Renal cortex interstitium (tissue), 11 donors: ENCODE data around the gene TMEM184A. TPM values are rescaled to one million over a fixed set of nuclear protein-coding genes. Genes with fewer than 3 reads are reported as not detected.

Source experiments
- DNase-seq, 11 donors: peaks; one replicate each; pipeline ENCODE4 v3.0.0-alpha.2; 2013; ENCODE audit warnings: low read depth in 9 of 11, low spot score in 4 of 11; ENCODE audit errors: extremely low read depth in 1 of 11
- polyA plus RNA-seq, 3 donors: library from polyadenylated mRNA; unstranded; fragments of 120-200 nt; gene quantifications; one replicate each; pipeline ENCODE4 v1.2.1, GENCODE V29; 2013; ENCODE audit not compliant: insufficient read length in 3 of 3

TMEM184A gene
- polyA plus RNA-seq, 3 donors = 4.6 to 11.1 (median 6.0) TPM

DNA sequence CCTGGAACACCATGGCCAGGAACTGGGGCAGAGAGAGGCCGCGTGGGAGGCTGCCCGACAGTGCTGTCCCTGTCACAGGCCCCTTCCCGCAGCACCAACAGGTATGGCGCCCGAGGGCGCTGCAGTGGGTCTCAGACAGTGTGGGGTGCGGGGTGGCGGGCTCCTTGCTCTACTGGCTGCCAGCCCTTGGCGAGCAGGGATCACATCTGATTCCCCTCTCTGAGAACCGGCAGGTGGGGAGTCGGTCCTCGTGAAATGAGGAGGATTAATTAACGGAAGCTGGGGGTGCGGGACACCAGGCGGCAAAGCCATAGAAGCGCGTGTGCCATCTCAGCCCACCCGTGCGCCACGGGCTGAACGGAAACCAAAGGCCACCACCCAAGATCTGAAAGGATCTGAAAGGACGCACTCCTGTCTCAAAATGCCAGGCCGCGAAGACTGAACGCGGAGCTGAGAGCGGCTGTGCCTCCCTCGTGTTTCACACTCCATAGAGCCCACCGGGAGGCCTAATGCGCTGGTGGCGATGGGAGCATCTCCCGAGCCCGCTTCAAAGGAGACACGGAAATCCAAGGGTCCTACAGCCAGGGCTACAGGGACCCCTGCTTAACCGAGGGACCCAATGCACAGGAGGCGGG lies 58.6 kb downstream of the TMEM184A start:
- no peak for DNase-seq

DNA sequence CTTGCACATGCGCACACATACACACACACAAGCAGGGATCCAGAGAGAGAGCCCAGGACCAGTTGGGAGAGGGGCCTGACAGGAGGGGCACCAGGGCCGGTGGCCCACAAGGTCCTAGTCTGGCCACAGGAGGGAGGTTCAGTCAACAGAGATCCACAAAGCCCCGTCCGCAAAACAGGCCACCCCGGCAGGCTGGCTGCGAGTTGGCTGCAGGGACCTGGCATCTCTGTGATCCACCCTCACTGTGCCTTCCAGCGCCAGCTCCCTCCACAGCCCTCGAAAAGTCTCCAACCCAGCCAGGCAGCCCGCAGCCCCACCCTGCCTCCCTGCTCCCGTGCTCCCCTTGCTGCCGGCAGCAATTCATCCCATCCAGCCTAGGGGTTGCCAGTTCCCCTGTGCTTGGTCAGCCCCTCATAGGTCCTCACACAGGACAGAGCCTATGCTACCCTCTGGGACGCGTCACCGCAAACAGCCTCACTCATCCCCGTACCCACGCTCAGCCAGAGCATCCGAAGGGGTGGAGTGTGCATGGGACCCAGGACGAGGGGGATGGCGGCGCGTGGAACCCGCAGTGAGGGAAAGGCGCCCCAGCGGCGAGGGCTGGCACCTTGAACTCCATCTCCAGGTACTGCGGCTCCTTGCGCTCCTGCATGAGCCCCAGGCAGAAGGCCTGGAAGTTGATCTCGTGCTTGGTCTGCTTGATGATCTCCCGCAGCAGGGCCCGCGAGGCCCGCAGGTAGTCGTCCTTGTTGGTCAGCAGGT lies 59.3 kb downstream of the TMEM184A start:
- no peak for DNase-seq

DNA sequence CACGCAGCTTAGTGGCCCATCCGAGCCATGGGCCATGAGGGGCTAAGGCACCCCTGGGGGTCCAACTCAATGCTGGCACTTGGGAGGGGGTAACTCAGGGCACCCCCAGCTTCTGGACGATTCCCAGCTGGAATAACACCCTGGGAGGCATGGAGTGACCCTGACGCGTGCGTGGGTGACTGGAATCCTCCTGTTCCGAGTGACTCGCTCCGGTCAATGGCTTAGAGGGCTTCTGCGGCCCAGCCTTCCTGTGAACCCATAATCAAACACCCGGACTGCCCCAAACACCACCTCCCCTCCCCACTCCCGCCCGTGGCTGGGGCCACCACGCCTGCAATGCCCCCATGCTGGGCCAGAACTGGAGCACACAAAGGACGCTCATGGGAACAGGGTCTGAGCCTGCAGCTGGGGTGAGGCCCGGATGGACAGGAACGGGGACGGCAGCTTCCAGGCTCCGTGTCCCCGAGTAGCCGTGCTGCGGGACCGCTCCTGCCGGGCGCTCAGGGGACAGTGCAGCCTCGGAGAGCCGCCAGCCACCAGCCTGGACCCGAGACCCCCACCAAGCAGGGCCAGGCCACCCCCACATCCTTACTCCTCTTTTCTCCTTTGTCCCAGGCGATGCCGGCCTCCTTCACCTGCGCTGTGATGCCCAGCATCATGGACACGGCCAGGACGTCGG lies 60.3 kb downstream of the TMEM184A start:
- no peak for DNase-seq

DNA sequence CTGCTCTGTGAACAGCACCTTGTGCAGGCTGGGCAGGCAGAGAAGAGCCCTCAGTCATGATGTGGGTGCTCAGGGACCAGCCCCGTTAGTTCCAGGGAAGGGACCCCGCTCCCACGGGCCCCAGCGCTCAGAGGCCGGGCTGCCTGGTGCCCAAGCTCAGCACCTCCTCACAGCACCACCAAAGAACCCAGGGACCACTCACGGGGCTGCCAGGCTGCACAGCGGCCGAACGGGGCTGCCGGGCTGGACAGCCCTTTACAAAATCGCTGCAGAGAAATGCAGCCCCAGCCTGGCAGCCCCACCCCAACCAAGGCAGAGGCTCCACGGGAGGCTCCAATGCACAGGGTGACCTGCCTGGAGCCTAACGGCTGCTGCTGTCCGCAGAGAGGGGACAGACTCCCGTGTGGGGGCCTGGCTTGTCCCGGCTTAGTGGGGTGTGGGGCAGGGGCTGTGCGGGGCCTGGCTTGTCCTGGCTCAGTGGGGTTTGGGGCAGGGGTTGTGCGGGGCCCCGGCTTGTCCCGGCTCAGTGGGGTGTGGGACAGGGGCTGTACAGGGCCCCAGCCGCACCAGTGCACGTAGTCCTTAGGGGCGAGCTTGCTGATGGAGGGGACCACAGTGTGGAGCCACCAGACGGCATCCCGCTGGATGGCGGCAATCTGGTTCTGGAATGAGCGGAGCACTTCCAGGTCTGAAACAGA lies 61.0 kb downstream of the TMEM184A start:
- no peak for DNase-seq

DNA sequence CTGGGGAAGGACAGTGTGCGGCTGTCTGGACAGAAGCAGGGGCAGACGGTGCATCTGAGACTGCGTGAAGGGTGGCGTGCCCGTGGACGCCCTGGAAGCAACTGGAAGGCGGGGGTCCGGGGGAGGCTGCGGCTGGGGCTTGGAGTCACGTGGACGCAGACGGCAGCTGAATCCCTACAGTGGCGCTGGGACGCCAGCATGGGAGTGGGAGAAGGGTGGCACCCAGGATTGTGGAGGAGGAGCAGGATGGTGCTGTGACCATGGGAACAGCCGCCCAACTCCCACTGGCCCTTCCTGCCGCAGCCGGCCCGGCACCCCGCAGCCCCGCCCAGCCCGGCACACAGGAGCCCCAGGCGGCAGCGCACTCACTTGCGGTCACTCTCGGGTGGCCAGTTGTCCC lies 61.6 kb downstream of the TMEM184A start:
- no peak for DNase-seq

DNA sequence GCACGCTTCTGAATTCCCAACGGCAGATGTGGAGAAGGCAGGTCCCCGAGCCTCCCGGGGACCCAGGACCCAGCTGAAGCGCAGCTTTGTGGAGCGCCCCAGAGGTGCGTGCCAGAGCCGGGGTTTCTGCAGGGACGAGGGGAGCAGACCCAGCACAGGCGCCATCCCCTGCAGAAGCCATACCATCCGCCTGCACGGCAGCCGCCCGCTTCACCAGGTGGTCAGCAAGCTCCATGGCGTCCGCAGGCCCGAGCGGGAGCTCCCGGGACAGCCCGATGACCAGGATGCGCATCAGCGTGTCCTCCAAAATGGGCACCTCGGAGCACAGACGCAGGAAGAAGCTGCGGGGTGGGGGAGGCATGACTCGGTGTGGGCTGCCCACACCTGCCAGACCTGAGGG lies 62.4 kb downstream of the TMEM184A start:
- no peak for DNase-seq

DNA sequence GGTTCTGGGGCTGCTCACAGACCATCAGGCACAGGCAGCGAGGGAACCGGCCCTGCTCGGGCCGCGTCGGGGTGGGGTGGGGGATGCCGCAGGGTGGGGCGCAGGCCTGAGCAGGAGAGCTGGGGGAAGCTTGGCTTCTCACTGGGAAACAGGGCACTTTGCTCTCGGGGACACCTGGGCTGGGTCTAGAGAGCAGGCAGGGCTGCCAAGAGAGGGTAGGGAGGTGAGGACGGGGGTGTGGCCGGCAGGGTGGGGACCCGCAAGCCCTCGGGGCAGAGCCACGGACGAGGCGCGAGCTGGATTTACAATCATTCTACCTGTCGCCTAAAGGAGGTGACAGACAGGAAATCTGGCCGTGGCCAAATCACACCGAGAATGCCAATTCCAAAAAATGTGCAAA lies 62.9 kb downstream of the TMEM184A start:
- DNase-seq = no peak

DNA sequence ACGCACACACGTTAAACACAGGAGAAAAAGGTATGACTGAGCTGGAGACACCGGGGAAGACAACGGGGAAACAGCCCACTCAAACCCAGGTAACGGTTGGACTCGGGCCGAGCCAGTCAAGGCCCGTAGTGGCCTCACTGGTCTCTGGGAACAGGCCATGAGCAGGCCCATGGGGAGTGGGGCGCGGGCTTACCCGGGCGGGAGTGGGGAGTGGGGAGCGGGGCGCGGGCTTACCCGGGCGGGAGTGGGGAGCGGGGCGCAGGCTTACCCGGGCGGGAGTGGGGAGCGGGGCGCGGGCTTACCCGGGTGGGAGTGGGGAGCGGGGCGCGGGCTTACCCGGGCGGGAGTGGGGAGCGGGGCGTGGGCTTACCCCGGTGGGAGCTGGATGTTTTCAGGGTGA lies 63.4 kb downstream of the TMEM184A start:
- DNase-seq = no peak

Other genes starting within 250 kb of the TMEM184A start
- 10 to 100 TPM in 2 of 3 donors, 1 to 10 TPM in 1; 8.2 to 14.9 (median 10.9) TPM for gene MICALL2, start 96.7 kb downstream of the TMEM184A start, polyA plus RNA-seq
- gene INTS1, start 51.8 kb downstream of the TMEM184A start, polyA plus RNA-seq = 10 to 100 TPM; 50.0 to 94.7 (median 87.9) TPM
- gene MAFK, start 25.5 kb downstream of the TMEM184A start, polyA plus RNA-seq = 10 to 100 TPM in 1 of 3 donors, 1 to 10 TPM in 2; 6.3 to 21.5 (median 9.5) TPM
- gene PSMG3, start 13.8 kb upstream of the TMEM184A start, polyA plus RNA-seq = 10 to 100 TPM; 28.7 to 37.8 (median 30.4) TPM
- gene ELFN1, start 114.1 kb upstream of the TMEM184A start, polyA plus RNA-seq = 10 to 100 TPM in 2 of 3 donors, 1 to 10 TPM in 1; 10.0 to 17.9 (median 14.8) TPM